Measurements from ENCODE around the gene KATNAL1.

KATNAL1 gene

GRCh38 chr13:30156270-30156669 lies 151.1 kb downstream of the KATNAL1 start:
- TF ChIP-seq MAX (IDR thresholded peaks at IDR 0.05; ENCODE audit: low read depth, low read length) (no peak), POLR2A (IDR thresholded peaks at IDR 0.05; ENCODE audit: extremely low read depth, insufficient read length) (no peak), MYC (IDR thresholded peaks at IDR 0.05; ENCODE audit: low read depth, low read length) (no peak), CTCF (IDR thresholded peaks at IDR 0.05; ENCODE audit: low read depth, low read length) (no peak)
- DNase-seq (ENCODE audit: low read depth): no peak
- H3K4me3 ChIP-seq (ENCODE audit: low read depth, low read length): no peak overlapping the region

- DNase-seq (ENCODE audit: low read depth): no peak
- no peak overlapping the region for H3K4me3 ChIP-seq (ENCODE audit: low read depth, low read length)
- TF ChIP-seq MYC (IDR thresholded peaks at IDR 0.05; ENCODE audit: low read depth, low read length) (no peak), MAX (IDR thresholded peaks at IDR 0.05; ENCODE audit: low read depth, low read length) (no peak), POLR2A (IDR thresholded peaks at IDR 0.05; ENCODE audit: extremely low read depth, insufficient read length) (no peak), CTCF (IDR thresholded peaks at IDR 0.05; ENCODE audit: low read depth, low read length) (no peak)
These were observed 152.4 kb downstream of the KATNAL1 start for GRCh38 chr13:30154931-30155330.

- TF ChIP-seq POLR2A (IDR thresholded peaks at IDR 0.05; ENCODE audit: extremely low read depth, insufficient read length): no peak
- TF ChIP-seq CTCF (IDR thresholded peaks at IDR 0.05; ENCODE audit: low read depth, low read length): no peak
- TF ChIP-seq MYC (IDR thresholded peaks at IDR 0.05; ENCODE audit: low read depth, low read length): no peak
- no peak for TF ChIP-seq MAX (IDR thresholded peaks at IDR 0.05; ENCODE audit: low read depth, low read length)
- no peak for DNase-seq (ENCODE audit: low read depth)
- H3K4me3 ChIP-seq (ENCODE audit: low read depth, low read length): no peak overlapping the region
These were observed 152.8 kb downstream of the KATNAL1 start for GRCh38 chr13:30154531-30154930.

GRCh38 chr13:30153545-30154426 lies 153.6 kb downstream of the KATNAL1 start:
- DNase-seq (ENCODE audit: low read depth): no peak
- H3K4me3 ChIP-seq (ENCODE audit: low read depth, low read length): no peak overlapping the region
- no peak for TF ChIP-seq POLR2A (IDR thresholded peaks at IDR 0.05; ENCODE audit: extremely low read depth, insufficient read length)
- no peak for TF ChIP-seq CTCF (IDR thresholded peaks at IDR 0.05; ENCODE audit: low read depth, low read length)
- TF ChIP-seq MAX (IDR thresholded peaks at IDR 0.05; ENCODE audit: low read depth, low read length): no peak
- TF ChIP-seq MYC (IDR thresholded peaks at IDR 0.05; ENCODE audit: low read depth, low read length): no peak
